ENCODE measurements around the gene GORAB. TPM values are rescaled to one million over a fixed set of nuclear protein-coding genes. Genes with fewer than 3 reads are reported as not detected.

Gene GORAB
- total and polyA plus RNA-seq, 9 of the 15 experiments (the other 6 are each of a cell fraction or from before 2014, with no cell fraction given) = 4.4 to 12.9 (median 8.9) TPM

DNA sequence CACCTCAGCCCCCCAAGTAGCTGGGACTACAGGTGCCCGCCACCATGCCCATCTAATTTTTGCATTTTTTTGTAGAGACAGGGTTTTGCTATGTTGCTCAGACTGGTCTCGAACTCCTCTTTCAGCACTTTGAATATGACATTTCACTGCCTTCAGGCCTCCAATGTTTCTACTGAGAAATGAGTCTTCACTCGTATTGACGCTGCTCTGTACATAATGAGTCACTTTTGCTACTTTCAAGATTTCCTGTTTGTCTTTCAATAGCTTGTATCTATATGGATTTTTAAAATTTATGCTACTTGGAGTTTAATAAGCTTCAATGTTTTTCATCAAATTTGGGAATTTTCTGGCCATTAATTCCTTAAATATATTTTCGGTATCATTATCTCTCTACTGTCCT lies 64.7 kb downstream of the GORAB start (continued):
- TF ChIP-seq WHSC1 (IDR thresholded peaks at IDR 0.05; ENCODE audit: low read length) (no peak), ZNF232 (CRISPR knock-in tag; IDR thresholded peaks at IDR 0.05) (no peak), HNRNPLL (IDR thresholded peaks at IDR 0.05; ENCODE audit: low read depth, low read length, poor library complexity, severe bottlenecking) (no peak), ZC3H11A (IDR thresholded peaks at IDR 0.05; ENCODE audit: low read depth, low read length) (no peak), ZNF764 (CRISPR knock-in tag; IDR thresholded peaks at IDR 0.05; ENCODE audit: low read depth) (no peak)
- TF ChIP-seq, protein P1, sequence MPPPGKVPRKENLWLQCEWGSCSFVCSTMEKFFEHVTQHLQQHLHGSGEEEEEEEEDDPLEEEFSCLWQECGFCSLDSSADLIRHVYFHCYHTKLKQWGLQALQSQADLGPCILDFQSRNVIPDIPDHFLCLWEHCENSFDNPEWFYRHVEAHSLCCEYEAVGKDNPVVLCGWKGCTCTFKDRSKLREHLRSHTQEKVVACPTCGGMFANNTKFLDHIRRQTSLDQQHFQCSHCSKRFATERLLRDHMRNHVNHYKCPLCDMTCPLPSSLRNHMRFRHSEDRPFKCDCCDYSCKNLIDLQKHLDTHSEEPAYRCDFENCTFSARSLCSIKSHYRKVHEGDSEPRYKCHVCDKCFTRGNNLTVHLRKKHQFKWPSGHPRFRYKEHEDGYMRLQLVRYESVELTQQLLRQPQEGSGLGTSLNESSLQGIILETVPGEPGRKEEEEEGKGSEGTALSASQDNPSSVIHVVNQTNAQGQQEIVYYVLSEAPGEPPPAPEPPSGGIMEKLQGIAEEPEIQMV (tag; conservative IDR thresholded peaks at IDR 0.05; ENCODE audit: low read depth) = no peak

DNA sequence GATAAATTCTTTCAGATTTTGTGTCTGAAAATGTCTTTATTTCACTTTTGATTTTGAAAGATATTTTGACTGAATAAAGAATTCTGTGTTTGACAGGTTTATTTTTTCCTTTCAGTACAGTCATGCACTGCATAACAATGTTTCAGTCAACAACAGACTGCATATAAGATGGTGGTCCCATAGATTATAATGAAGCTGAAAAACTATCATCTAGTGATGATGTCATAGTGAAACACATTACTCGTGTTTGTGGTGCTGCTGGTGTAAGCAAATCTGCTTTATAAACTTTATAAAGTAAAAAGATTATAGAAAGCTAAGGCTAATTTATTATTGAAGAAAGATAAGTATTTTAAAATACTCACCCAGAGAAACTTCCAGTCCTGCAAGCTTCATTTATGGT lies 66.7 kb downstream of the GORAB start:
- Histone ChIP-seq H3K9me3 (replicated peaks; ENCODE audit: control insufficient read depth, insufficient read depth, low read depth, low read length) (0 out of 2 replicates have a peak, but pooled peaks cover 2% of the 10 kb centered on the region), H3K36me3 (ENCODE audit: control insufficient read depth, insufficient read depth, low read length) (no peaks in the 10 kb centered on the region), H3K27me3 (ENCODE audit: control insufficient read depth in 2 of 2, insufficient read depth in 2 of 2, low read length in 2 of 2) (no peaks in the 10 kb centered on the region), H3K9me1 (ENCODE audit: control insufficient read depth, insufficient read depth, low read length) (no peaks in the 10 kb centered on the region), H3K4me2 (ENCODE audit: insufficient read depth, low read length) (no peak overlapping the region), H3K4me3 (no peak overlapping the region), H3K9ac (ENCODE audit: insufficient read depth in 1 of 2, low read depth in 2 of 2, low read length in 2 of 2) (no peak overlapping the region), H2AFZ (ENCODE audit: low read depth, low read length) (no peak overlapping the region), H3K79me2 (ENCODE audit: control insufficient read depth, insufficient read depth, low read length) (no peaks in the 10 kb centered on the region), H4K20me1 (replicated peaks; ENCODE audit: control insufficient read depth, insufficient read depth, low read length) (no peaks in the 10 kb centered on the region), H3K27ac (ENCODE audit: extremely low read depth, low read depth, low read length) (no peak overlapping the region), H3K4me1 (replicated peaks in 1 of 2; ENCODE audit: control insufficient read depth in 2 of 2, insufficient read depth in 2 of 2, low read length in 2 of 2) (no peaks in the 10 kb centered on the region)
- DNase-seq (ENCODE audit: extremely low read depth in 1 of 4, low spot score in 3 of 4) (no peak), ATAC-seq (no peak), FAIRE-seq (no peak)
- CTCF ChIA-PET (ENCODE audit: low intra/inter-chr PET ratio) = no interaction called here
- BruUV-seq (replicated peaks) = no TSS peak
- TF ChIP-seq ZNF354B (CRISPR knock-in tag; IDR thresholded peaks at IDR 0.05) = no peak
- TF ChIP-seq, protein P2, sequence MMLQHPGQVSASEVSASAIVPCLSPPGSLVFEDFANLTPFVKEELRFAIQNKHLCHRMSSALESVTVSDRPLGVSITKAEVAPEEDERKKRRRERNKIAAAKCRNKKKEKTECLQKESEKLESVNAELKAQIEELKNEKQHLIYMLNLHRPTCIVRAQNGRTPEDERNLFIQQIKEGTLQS (IDR thresholded peaks at IDR 0.05) = peak; percentile 18; the same call in 1 of the 2 replicates
- TF ChIP-seq, protein P2 (CRISPR knock-in tag; conservative IDR thresholded peaks at IDR 0.05) = no peak
- in situ Hi-C loops (cut with MboI) (no loop called here), intact Hi-C loops (cut with micrococcal nuclease) (no loop called here)
- WGBS (ENCODE audit: insufficient coverage, low coverage, missing lambda C conversion rate) = 4% methylated on average over 1 of the region's 1 CpG
- POLR2A ChIA-PET = no interaction called here

Measured in K562 (cell line).